ENCODE data around the gene CTNNA3.

DNA sequence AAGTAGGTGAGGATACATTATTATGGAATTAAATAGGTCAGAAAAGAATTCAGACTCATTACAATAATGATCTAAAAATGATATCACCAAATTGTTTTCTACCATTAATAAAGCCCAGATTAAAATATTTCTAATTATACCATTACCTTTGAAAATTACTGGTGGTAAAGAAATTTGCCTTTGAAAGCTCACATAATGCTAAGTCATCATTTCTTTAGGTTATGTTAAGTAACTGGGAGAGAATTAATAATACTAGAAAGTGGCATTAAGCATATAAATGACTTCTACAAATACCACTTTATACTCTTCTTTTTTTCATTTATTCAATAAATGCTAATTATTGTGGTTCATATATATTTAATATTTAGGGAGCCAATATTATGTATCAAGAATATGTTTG lies 1411.4 kb downstream of the CTNNA3 start:
- TF ChIP-seq, protein P1, sequence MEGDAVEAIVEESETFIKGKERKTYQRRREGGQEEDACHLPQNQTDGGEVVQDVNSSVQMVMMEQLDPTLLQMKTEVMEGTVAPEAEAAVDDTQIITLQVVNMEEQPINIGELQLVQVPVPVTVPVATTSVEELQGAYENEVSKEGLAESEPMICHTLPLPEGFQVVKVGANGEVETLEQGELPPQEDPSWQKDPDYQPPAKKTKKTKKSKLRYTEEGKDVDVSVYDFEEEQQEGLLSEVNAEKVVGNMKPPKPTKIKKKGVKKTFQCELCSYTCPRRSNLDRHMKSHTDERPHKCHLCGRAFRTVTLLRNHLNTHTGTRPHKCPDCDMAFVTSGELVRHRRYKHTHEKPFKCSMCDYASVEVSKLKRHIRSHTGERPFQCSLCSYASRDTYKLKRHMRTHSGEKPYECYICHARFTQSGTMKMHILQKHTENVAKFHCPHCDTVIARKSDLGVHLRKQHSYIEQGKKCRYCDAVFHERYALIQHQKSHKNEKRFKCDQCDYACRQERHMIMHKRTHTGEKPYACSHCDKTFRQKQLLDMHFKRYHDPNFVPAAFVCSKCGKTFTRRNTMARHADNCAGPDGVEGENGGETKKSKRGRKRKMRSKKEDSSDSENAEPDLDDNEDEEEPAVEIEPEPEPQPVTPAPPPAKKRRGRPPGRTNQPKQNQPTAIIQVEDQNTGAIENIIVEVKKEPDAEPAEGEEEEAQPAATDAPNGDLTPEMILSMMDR (IDR thresholded peaks at IDR 0.05), result no peak
- TF ChIP-seq POLR2A (IDR thresholded peaks at IDR 0.05), result no peak

All from lower leg skin (tissue), 3 donors.